GM18505 (cell line): ENCODE results near the gene CD2AP.

Experiments
- ATAC-seq: cut with Tn5 transposase; IDR thresholded peaks from one replicate; pipeline ENCODE4 v1.9.1; 2021; ENCODE audit not compliant: unreplicated experiment
- POLR2A ChIP-seq: IDR thresholded peaks from 4 replicates; pipeline ENCODE4 v1.6.1; 2011; ENCODE audit warnings: borderline replicate concordance; ENCODE audit not compliant: insufficient read depth, insufficient read length; ENCODE audit errors: extremely low read depth

CD2AP gene

DNA sequence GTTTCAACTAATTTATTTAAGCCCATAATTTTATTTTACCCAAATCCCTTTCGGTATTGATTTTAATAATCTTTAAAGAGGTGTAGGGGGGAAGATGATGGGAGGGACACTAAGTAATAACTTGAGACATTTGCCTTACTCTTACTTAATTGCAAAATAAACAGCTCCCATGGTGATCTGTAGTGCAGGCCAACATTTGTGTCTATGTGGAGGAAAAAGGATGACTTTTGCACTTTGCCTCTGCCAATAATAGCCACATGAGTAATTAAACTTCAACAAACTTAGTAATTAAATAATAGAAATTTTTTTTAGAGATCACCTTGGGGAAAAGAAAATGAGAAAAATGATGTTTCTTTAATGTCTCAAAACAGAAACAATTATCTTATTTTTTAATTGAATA lies 29.9 kb upstream of the CD2AP start:
- no peak for ATAC-seq
- TF ChIP-seq POLR2A: no peak

GRCh38 chr6:47451162-47451561 lies 26.4 kb upstream of the CD2AP start:
- no peak for ATAC-seq
- TF ChIP-seq POLR2A: no peak

- no peak for TF ChIP-seq POLR2A
- no peak for ATAC-seq
Observed at GRCh38 chr6:47452899-47453298, 24.7 kb upstream of the CD2AP start.

DNA sequence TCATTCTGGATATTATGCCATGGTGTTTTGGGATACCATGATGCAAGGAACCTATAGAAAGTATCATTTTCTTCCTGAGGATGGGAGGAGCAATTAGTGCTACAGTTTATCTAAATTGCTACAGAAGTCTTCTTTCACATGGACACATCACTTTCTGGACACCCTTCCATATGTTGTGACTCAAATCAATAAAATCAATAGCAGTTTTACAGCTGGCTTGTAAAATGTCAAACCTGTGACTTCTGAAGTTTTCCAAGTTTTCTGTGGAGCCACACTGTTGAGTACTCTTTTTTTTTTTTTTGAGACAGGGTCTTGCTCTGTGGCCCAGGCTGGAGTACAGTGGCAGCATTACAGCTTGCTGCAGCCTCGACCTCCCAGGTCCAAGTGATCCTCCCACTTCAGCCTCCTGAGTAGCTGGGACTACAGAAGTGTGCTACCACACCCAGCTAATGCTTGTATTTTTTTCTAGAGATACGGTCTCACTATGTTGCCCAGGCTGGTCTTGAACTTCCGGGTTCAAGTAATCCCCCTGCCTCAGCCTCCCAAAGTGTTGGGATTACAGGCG lies 24.1 kb upstream of the CD2AP start:
- no peak for TF ChIP-seq POLR2A
- no peak for ATAC-seq

DNA sequence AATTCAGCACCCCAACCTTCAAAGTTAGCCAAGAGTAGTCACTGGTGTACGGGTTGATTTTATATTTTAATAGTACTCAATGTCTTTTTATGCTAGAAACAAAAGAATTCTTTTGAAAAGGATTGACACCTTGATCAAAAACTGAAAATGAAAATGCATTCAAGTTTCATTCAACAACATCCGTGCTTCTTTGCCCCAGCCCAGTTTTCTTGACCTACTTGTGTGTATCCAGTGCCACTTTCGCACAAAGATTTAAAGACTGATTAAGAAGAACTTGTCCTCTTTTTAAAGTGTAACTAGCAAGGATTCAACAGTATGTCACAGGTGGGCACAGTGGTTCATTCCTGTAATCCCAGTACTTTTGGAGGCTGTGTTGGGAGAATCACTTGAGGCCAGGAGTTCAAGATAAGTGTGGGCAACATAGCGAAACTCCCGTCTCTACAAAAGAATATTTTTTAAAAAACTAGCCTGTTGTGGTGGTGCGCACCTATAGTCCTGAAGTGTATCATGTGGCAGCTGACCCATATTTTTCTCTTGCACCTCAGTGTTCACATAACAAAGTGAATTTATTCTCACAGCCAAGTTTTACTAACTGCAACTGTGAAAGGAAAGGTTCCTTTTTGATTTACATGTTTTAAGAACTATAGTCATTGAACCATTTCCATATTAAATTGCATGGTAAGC lies 22.7 kb upstream of the CD2AP start:
- no peak for TF ChIP-seq POLR2A
- ATAC-seq: no peak

GRCh38 chr6:47455533-47456209 lies 21.9 kb upstream of the CD2AP start:
- peak; percentile 63 for ATAC-seq
- TF ChIP-seq POLR2A: no peak

- no peak for TF ChIP-seq POLR2A
- ATAC-seq: no peak
Observed at GRCh38 chr6:47456536-47456975, 21.0 kb upstream of the CD2AP start.

DNA sequence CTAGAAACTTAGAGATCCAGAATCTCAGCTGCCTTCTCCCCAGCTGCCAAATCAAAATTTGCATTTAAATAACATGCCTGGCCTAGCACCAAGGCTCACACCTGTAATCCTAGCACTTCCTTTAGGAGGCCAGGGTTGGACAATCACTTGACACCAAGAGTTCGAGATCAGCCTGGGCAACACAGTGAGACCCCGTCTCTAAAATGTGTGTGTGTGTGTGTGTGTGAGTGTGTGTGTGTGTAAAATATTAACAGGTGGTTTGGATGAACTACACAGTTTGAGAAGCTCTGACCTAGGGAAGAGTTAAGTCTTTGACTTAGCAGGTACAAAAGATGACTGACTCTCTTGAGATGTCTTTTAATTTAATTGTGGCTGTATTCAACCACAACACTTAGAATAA lies 20.2 kb upstream of the CD2AP start:
- no peak for ATAC-seq
- no peak for TF ChIP-seq POLR2A

GRCh38 chr6:47464052-47464451 lies 13.5 kb upstream of the CD2AP start:
- ATAC-seq: no peak
- no peak for TF ChIP-seq POLR2A

DNA sequence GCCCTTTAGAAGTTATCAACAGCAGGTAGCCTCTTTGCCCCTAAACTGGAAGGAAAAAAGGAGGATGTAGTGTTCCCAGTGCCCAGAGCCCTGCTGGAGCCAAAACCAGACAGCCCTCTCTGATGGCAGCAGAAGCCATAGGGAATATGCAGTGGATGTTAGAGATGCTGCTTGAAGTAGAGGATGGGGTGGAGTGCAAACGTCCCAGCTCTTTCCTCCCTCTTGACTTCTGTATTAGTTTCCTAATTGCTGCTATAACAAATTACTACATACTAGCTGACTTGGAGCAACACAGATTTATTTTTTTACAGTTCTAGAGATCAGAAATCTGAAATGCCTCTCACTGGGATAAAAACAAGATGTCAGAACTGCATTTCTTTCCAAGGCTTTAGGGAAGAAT lies 12.5 kb upstream of the CD2AP start:
- no peak for ATAC-seq
- TF ChIP-seq POLR2A: no peak

- TF ChIP-seq POLR2A: no peak
- no peak for ATAC-seq
Observed at GRCh38 chr6:47471911-47472310, 5.7 kb upstream of the CD2AP start.

- TF ChIP-seq POLR2A: no peak
Observed at GRCh38 chr6:47473791-47474346, 3.7 kb upstream of the CD2AP start.

DNA sequence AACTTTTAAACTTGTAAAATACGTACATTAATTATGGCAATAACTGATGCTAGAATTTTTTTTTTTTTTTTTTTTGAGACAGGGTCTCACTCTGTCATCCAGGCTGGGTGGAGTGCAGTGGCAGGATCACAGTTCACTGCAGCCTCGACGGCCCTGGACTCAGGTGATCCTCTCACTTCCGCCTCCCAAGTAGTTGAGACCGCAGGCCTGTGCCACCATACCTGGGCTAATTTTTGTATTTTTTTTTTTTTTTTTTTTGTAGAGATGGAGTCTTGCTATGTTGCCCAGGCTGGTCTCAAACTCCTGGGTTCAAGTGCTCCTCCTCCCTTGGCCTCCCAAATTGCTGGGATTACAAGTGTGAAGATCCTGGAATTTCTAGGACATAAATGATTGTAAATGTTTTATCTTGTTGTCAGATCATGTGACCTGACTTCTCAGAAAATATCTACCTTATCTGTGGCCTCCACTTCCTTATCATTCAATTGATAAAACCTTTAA lies 2.2 kb upstream of the CD2AP start:
- no peak for ATAC-seq
- no peak for TF ChIP-seq POLR2A

More at GRCh38 chr6:47473791-47474346, 3.7 kb upstream of the CD2AP start:
- ATAC-seq: no peak
